ENCODE data around the gene TMC6.
"Not testable (repeated sequence)": the region's sequence is repeated elsewhere in the genome, so short reads cannot be mapped to it uniquely, and the experiment has no call there.

TMC6 gene

GRCh38 chr17:78079253-78079652 lies 49.3 kb downstream of the TMC6 start:
- no peak overlapping the region for H3K4me3 ChIP-seq (ENCODE audit: low read length)
- DNase-seq (ENCODE audit: low read depth): no peak

GRCh38 chr17:78075545-78075944 lies 53.0 kb downstream of the TMC6 start:
- no peak for DNase-seq (ENCODE audit: low read depth)
- no peak for TF ChIP-seq CTCF (IDR thresholded peaks at IDR 0.05; ENCODE audit: insufficient read depth, low read depth, low read length, missing control alignments)
- H3K4me3 ChIP-seq (ENCODE audit: low read length): no peak overlapping the region

More at GRCh38 chr17:78079253-78079652, 49.3 kb downstream of the TMC6 start:
- no peak for TF ChIP-seq CTCF (IDR thresholded peaks at IDR 0.05; ENCODE audit: insufficient read depth, low read depth, low read length, missing control alignments)

DNA sequence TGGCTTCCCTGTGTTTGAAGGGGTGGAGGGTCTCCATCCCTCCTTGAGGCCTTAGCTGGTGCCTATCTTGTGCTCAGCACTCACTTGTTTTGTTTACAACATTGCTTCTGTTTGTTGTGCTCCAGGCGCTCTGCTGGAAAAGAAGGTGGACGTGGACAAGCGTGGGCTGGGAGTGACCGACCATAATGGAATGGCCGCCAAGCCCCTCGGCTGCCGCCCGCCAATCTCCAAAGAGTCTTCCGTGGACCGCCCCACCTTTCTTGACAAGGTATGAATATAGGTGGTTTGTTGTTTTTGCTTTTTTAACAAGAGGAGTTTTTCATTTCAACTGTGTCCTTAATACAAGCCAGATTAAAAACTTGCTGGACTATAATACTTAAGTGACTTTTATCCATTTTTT lies 53.5 kb downstream of the TMC6 start:
- no peak for TF ChIP-seq CTCF (IDR thresholded peaks at IDR 0.05; ENCODE audit: insufficient read depth, low read depth, low read length, missing control alignments)
- H3K4me3 ChIP-seq (ENCODE audit: low read length): no peak overlapping the region
- no peak for DNase-seq (ENCODE audit: low read depth)

DNA sequence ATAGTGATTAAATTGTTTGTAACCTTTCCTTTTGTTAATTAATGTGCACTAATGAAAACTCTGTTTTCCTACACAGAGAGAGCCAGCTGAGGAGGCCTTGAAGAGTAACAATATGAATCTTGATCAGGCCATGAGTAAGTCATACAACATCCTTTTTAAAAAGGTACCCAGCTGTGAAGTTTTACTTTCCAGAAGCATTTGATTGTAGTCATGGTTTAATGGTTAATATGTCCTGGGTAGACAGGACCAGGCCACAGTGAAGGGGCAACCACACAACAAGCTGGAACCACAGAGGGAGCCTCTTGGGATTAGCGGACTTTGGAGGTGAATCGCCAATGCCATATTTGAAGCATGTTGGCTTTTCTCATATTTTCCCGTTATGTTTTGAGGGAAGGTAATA lies 55.6 kb downstream of the TMC6 start:
- TF ChIP-seq CTCF (IDR thresholded peaks at IDR 0.05; ENCODE audit: insufficient read depth, low read depth, low read length, missing control alignments): no peak
- H3K4me3 ChIP-seq (ENCODE audit: low read length): no peak overlapping the region
- no peak for DNase-seq (ENCODE audit: low read depth)

DNA sequence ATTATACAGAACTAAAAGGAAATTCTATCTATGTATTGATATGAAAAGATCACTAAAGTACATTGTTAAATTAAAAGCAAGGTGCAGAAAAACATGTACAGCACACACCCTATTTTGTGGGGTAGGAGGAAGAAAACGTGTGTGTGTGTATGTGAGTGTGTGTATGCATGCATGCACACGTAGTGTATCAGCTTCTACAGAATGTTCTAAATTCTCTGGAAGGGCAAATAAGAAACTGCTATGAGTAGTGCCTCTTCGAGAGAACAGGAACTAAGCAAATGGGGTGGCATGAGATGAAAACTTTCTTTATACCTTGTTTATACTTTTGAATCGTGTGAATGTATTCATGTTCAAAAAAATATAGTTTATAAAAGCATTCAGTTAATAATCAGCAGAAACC lies 58.9 kb downstream of the TMC6 start:
- no peak for TF ChIP-seq CTCF (IDR thresholded peaks at IDR 0.05; ENCODE audit: insufficient read depth, low read depth, low read length, missing control alignments)
- no peak for DNase-seq (ENCODE audit: low read depth)
- H3K4me3 ChIP-seq (ENCODE audit: low read length): no peak overlapping the region

GRCh38 chr17:78066976-78067375 lies 61.6 kb downstream of the TMC6 start:
- H3K4me3 ChIP-seq (ENCODE audit: low read length); DNase-seq (ENCODE audit: low read depth): not testable (repeated sequence)

- H3K4me3 ChIP-seq (ENCODE audit: low read length): no peak overlapping the region
- no peak for TF ChIP-seq CTCF (IDR thresholded peaks at IDR 0.05; ENCODE audit: insufficient read depth, low read depth, low read length, missing control alignments)
These were observed 63.8 kb downstream of the TMC6 start for GRCh38 chr17:78064708-78065107.

GRCh38 chr17:78063489-78063888 lies 65.1 kb downstream of the TMC6 start:
- DNase-seq (ENCODE audit: low read depth): no peak
- no peak overlapping the region for H3K4me3 ChIP-seq (ENCODE audit: low read length)
- TF ChIP-seq CTCF (IDR thresholded peaks at IDR 0.05; ENCODE audit: insufficient read depth, low read depth, low read length, missing control alignments): no peak

More at GRCh38 chr17:78064708-78065107, 63.8 kb downstream of the TMC6 start:
- DNase-seq (ENCODE audit: low read depth): no peak
